Activated CD8-positive, alpha-beta memory T cell treated with anti-CD3 and anti-CD28 coated beads, Interleukin-2, amount 50 U/mL, for 1 hour (primary cell): ENCODE results near the gene SNRK.
"Not testable (repeated sequence)": the region's sequence is repeated elsewhere in the genome, so short reads cannot be mapped to it uniquely, and the experiment has no call there.

ENCODE experiments used
- DNase-seq: peaks from one replicate; pipeline ENCODE4 v3.0.0-alpha.2; 2020; ENCODE audit errors: extremely low read depth

The SNRK gene

GRCh38 chr3:43346978-43347749 is 60.8 kb downstream of the SNRK start:
- DNase-seq: peak; percentile 25

GRCh38 chr3:43347774-43348173 is 61.4 kb downstream of the SNRK start:
- no peak for DNase-seq

GRCh38 chr3:43348350-43348749 is 62.0 kb downstream of the SNRK start:
- DNase-seq: no peak

GRCh38 chr3:43348852-43349574 is 62.7 kb downstream of the SNRK start:
- DNase-seq: no peak

GRCh38 chr3:43349716-43350115 is 63.4 kb downstream of the SNRK start:
- no peak for DNase-seq

- DNase-seq: no peak
Measured at GRCh38 chr3:43353393-43353792, 67.1 kb downstream of the SNRK start.

GRCh38 chr3:43353923-43354670 is 67.8 kb downstream of the SNRK start:
- no peak for DNase-seq

- DNase-seq: not testable (repeated sequence)
Measured at GRCh38 chr3:43356033-43356432, 69.7 kb downstream of the SNRK start.

- DNase-seq: no peak
Measured at GRCh38 chr3:43361077-43361476, 74.7 kb downstream of the SNRK start.

- DNase-seq: no peak
Measured at GRCh38 chr3:43362183-43362582, 75.8 kb downstream of the SNRK start.

- DNase-seq: no peak
Measured at GRCh38 chr3:43362961-43363360, 76.6 kb downstream of the SNRK start.

GRCh38 chr3:43363621-43364266 is 77.4 kb downstream of the SNRK start:
- no peak for DNase-seq

GRCh38 chr3:43364494-43364893 is 78.2 kb downstream of the SNRK start:
- no peak for DNase-seq

GRCh38 chr3:43364926-43365325 is 78.6 kb downstream of the SNRK start:
- no peak for DNase-seq

- DNase-seq: no peak
Measured at GRCh38 chr3:43365601-43366305, 79.4 kb downstream of the SNRK start.

GRCh38 chr3:43366481-43366880 is 80.1 kb downstream of the SNRK start:
- no peak for DNase-seq

- no peak for DNase-seq
Measured at GRCh38 chr3:43366885-43367284, 80.5 kb downstream of the SNRK start.

GRCh38 chr3:43369404-43370292 is 83.3 kb downstream of the SNRK start:
- no peak for DNase-seq

GRCh38 chr3:43370293-43370980 is 84.1 kb downstream of the SNRK start:
- no peak for DNase-seq

GRCh38 chr3:43371494-43371893 is 85.2 kb downstream of the SNRK start:
- DNase-seq: no peak
